ENCODE measurements around the gene METTL8. TPM values are rescaled to one million over a fixed set of nuclear protein-coding genes. Genes with fewer than 3 reads are reported as not detected.

The METTL8 gene
- total RNA-seq, 2 donors from 2014 or later: 19.4 to 20.0 TPM

GRCh38 chr2:171308280-171309054 is 125.3 kb downstream of the METTL8 start:
- Histone ChIP-seq H3K36me3 (no peaks in the 10 kb centered on the region), H3K9ac (ENCODE audit: low read depth in 2 of 2, low read length in 2 of 2) (no peak overlapping the region), H3K27me3 (no peaks in the 10 kb centered on the region), H3K27ac (no peak overlapping the region), H3K4me1 (no peaks in the 10 kb centered on the region), H3K4me3 (no peak overlapping the region), H3K9me3 (no peaks in the 10 kb centered on the region)
- intact Hi-C loops (cut with DNase I): no loop called here
- TF ChIP-seq CTCF (IDR thresholded peaks at IDR 0.05): no peak
- no peak for DNase-seq

GRCh38 chr2:171307560-171307959 is 126.2 kb downstream of the METTL8 start:
- Histone ChIP-seq H3K9me3 (no peaks in the 10 kb centered on the region), H3K27ac (no peak overlapping the region), H3K4me1 (no peaks in the 10 kb centered on the region), H3K4me3 (no peak overlapping the region), H3K36me3 (no peaks in the 10 kb centered on the region), H3K9ac (ENCODE audit: low read depth in 2 of 2, low read length in 2 of 2) (no peak overlapping the region), H3K27me3 (no peaks in the 10 kb centered on the region)
- no peak for DNase-seq
- intact Hi-C loops (cut with DNase I): no loop called here
- TF ChIP-seq CTCF (IDR thresholded peaks at IDR 0.05): no peak

- no peak overlapping the region for H3K4me3 ChIP-seq
- no peaks in the 10 kb centered on the region for H3K36me3 ChIP-seq
- intact Hi-C loops (cut with DNase I): no loop called here
- no peak for TF ChIP-seq CTCF (IDR thresholded peaks at IDR 0.05)
- no peak overlapping the region for H3K27ac ChIP-seq
- H3K4me1 ChIP-seq: no peaks in the 10 kb centered on the region
- no peak overlapping the region for H3K9ac ChIP-seq (ENCODE audit: low read depth in 2 of 2, low read length in 2 of 2)
- no peaks in the 10 kb centered on the region for H3K27me3 ChIP-seq
- no peak for DNase-seq
- no peaks in the 10 kb centered on the region for H3K9me3 ChIP-seq
Observed at GRCh38 chr2:171297956-171298355, 135.8 kb downstream of the METTL8 start.

GRCh38 chr2:171294608-171295007 is 139.2 kb downstream of the METTL8 start:
- Histone ChIP-seq H3K9me3 (no peaks in the 10 kb centered on the region), H3K27ac (no peak overlapping the region), H3K4me1 (no peaks in the 10 kb centered on the region), H3K27me3 (no peaks in the 10 kb centered on the region), H3K9ac (ENCODE audit: low read depth in 2 of 2, low read length in 2 of 2) (no peak overlapping the region), H3K36me3 (no peaks in the 10 kb centered on the region), H3K4me3 (no peak overlapping the region)
- DNase-seq: no peak
- no peak for TF ChIP-seq CTCF (IDR thresholded peaks at IDR 0.05)
- intact Hi-C loops (cut with DNase I): no loop called here

GRCh38 chr2:171293661-171294060 is 140.1 kb downstream of the METTL8 start:
- Histone ChIP-seq H3K36me3 (no peaks in the 10 kb centered on the region), H3K27ac (no peak overlapping the region), H3K9ac (ENCODE audit: low read depth in 2 of 2, low read length in 2 of 2) (no peak overlapping the region), H3K4me3 (no peak overlapping the region), H3K4me1 (no peaks in the 10 kb centered on the region), H3K27me3 (no peaks in the 10 kb centered on the region), H3K9me3 (no peaks in the 10 kb centered on the region)
- no peak for DNase-seq
- TF ChIP-seq CTCF (IDR thresholded peaks at IDR 0.05): no peak
- intact Hi-C loops (cut with DNase I): no loop called here
